GM21423 (cell line): ENCODE data around the gene PROS1.
"Not testable (repeated sequence)": the region's sequence is repeated elsewhere in the genome, so short reads cannot be mapped to it uniquely, and the experiment has no call there.

ENCODE experiments used
- ATAC-seq: cut with Tn5 transposase; IDR thresholded peaks from one replicate; pipeline ENCODE4 v1.9.1; 2021; ENCODE audit warnings: mild to moderate bottlenecking, moderate library complexity; ENCODE audit not compliant: unreplicated experiment

The PROS1 gene

DNA sequence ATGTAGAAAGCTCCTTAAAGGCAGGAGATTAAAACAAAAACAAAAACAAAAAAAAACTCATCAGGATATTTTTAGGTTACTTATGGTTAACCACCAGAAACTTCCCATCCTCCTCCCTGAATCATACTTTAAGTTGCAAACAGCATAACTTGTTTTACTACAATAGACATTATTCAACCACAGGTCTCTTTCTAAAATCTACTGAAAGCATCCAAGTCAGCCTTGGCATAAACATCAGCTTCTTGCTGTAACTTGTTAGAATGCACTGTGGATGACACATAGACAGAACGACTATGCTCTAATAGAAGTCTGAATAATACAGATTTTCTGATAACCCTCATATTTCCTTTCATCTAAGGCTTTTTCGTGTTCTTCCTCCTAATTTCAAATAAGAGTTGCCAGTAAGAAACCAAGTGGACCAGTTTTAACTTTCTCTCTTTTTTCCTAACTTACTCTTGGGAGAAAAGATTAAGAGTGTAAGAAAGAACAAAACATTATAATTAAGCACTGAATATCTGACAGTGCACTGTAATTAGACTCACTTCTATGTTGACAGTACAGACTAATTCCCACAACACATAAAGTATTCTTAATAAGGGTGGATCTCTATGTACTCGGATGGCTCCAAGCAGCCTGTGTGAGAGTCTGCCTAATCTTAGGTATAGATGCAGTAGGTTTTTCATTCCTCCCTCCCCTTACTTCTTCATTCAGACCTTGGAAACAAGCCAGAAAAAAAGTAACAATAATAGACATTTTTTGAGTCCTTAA lies 95.3 kb downstream of the PROS1 start:
- ATAC-seq, result not testable (repeated sequence)

DNA sequence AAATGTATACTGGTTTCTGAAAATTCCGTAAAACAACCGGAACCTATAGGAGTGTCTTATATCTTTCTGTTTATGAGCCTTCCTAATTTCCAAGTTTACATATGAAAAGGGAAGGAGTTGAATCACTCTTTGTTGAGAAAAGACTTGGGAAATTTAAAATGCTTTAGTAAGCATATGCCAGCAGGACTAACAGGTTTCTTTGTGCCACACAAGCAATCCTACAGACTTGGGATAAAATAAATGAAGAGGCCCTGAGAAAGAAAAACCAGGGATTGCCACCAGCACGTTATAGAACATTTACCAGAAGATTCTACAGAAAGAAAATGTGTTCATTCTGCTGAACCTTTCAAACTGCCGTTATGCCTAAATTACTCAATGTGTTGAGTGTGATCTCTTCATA lies 96.3 kb downstream of the PROS1 start:
- not testable (repeated sequence) for ATAC-seq

GRCh38 chr3:93873412-93873811 lies 100.3 kb downstream of the PROS1 start:
- not testable (repeated sequence) for ATAC-seq

DNA sequence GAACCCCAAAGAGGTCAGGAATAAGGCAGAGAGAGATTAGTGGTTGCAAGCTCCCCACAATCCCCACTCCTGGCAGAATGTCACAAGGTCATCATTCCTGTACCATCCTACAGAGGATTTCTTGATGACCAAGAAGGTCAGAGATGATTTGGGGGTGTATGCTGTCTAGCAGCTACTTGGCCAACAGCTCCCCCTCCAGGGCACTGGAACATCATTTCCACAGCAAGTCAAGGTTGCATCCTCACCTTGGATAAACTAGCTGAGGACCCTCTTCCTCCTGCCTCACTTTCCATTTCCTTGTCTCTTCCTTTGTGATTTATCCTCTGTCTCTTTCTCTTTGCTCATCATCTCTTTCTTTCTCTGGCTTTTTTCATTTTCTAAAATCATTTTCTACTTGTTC lies 106.3 kb downstream of the PROS1 start:
- ATAC-seq, result no peak

DNA sequence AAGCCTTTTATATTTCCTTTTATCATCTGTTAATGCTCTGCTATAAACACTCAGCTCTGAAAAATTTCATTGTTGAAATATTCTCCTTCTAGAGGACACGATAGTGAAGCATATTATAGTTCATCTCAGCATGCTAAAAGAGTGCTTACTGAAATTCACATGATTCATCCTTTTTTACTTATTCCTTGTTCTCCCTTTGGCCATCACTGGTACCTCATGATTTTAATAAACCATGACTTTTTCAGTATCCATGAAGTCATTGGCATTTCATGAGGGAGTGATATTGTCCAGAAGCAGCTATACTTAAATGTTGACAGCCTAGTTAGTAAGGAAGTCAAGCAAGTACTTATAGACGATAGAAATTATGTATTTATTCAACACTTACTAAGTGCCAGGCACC lies 112.7 kb downstream of the PROS1 start:
- no peak for ATAC-seq

DNA sequence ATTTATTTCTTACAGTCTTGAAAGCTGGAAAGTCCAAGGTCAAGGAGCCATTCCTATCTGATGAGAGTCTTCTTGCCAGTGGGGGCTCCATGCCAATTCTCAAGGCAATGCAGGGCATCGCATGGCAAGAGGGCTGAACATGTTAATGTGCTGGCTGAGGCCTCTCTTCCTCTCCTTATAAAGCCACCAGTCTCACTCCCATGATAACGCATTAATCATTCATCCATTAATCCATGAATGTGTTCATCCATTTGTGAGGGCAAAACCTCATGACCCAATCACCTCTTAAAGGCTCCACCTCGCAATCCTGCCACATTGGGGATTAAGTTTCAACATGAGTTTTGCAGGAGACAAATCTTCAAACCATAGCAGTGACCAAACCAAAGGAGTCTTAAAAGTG lies 118.3 kb downstream of the PROS1 start:
- ATAC-seq, result no peak

- ATAC-seq, result not testable (repeated sequence)
These were observed 121.5 kb downstream of the PROS1 start for GRCh38 chr3:93852228-93852627.

- ATAC-seq, result no peak
These were observed 129.7 kb downstream of the PROS1 start for GRCh38 chr3:93843981-93844380.

DNA sequence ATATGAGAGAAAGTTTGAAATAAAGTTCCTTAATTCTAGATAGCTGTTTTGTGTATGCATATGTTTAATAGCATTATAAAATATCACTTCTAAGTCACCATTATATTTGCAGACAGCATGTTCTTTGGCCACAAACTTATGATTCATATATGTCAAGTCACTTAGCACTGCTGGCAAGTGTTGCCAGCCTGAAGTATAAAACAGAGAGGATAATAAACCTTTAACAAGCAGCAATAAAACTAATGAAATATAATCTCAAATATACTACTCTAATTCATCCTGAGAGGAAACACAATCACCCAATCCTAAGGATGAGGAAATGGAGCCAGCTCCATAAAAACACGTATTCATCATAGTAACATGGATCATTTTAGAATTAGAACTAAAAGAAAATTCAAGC lies 134.5 kb downstream of the PROS1 start:
- not testable (repeated sequence) for ATAC-seq
